GM12878 (cell line): Measurements from ENCODE around the gene MZB1. TPM values are rescaled to one million over a fixed set of nuclear protein-coding genes. Genes with fewer than 3 reads are reported as not detected.

ENCODE experiments used
- ATF3 ChIP-seq: IDR thresholded peaks from 2 replicates; pipeline ENCODE4 v1.6.1; 2011; ENCODE audit warnings: low read depth, mild to moderate bottlenecking, low read length, moderate library complexity, borderline replicate concordance; ENCODE audit errors: extremely low read depth
- CBFB ChIP-seq: IDR thresholded peaks from 2 replicates; pipeline ENCODE4 v1.6.1; 2016; ENCODE audit warnings: antibody characterized with exemption, low read depth
- CBX5 ChIP-seq: sonication (generic); IDR thresholded peaks from 2 replicates; pipeline ENCODE4 v1.6.1; 2016; ENCODE audit warnings: low read depth, moderate library complexity, mild to moderate bottlenecking, inconsistent platforms
- ESRRA ChIP-seq: IDR thresholded peaks from 2 replicates; pipeline ENCODE4 v1.6.1; 2012; ENCODE audit warnings: mild to moderate bottlenecking, low read length, improper control_type of control experiment
- GATAD2B ChIP-seq: fragments of 450-650 bp; conservative IDR thresholded peaks from 2 replicates; pipeline ENCODE4 v1.6.1; 2017; ENCODE audit warnings: low read depth, mild to moderate bottlenecking, moderate library complexity
- IKZF2 ChIP-seq, 2 experiments: fragments of 450-650 bp; IDR thresholded peaks; 2 replicates each; pipeline ENCODE4 v1.6.1; 2017; ENCODE audit warnings: mild to moderate bottlenecking in 2 of 2, moderate library complexity in 2 of 2
- JUNB ChIP-seq: IDR thresholded peaks from 2 replicates; pipeline ENCODE4 v1.6.1; 2016; ENCODE audit warnings: antibody characterized with exemption, mild to moderate bottlenecking
- JUND ChIP-seq: IDR thresholded peaks from 2 replicates; pipeline ENCODE4 v1.6.1; 2012; ENCODE audit warnings: low read depth, mild to moderate bottlenecking, low read length, improper control_type of control experiment, moderate library complexity
- MAX ChIP-seq: IDR thresholded peaks from 2 replicates; pipeline ENCODE4 v1.6.1; 2012; ENCODE audit warnings: low read depth, low read length, improper control_type of control experiment
- MEF2B ChIP-seq: fragments of 450-650 bp; IDR thresholded peaks from 2 replicates; pipeline ENCODE4 v1.6.1; 2018; ENCODE audit warnings: mild to moderate bottlenecking, moderate library complexity; ENCODE audit not compliant: partially characterized antibody, poor library complexity, severe bottlenecking
- NFIC ChIP-seq: IDR thresholded peaks from 2 replicates; pipeline ENCODE4 v1.6.1; 2012; ENCODE audit warnings: low read depth, mild to moderate bottlenecking, inconsistent platforms, low read length, moderate library complexity
- NR2F1 ChIP-seq: fragments of 450-650 bp; conservative IDR thresholded peaks from 2 replicates; pipeline ENCODE4 v1.6.1; 2017; ENCODE audit warnings: mild to moderate bottlenecking
- PKNOX1 ChIP-seq: fragments of 450-650 bp; IDR thresholded peaks from 2 replicates; pipeline ENCODE4 v1.6.1; 2016; ENCODE audit warnings: mild to moderate bottlenecking
- PML ChIP-seq: IDR thresholded peaks from 2 replicates; pipeline ENCODE4 v1.6.1; 2012; ENCODE audit warnings: low read length, inconsistent platforms
- POLR2A ChIP-seq: IDR thresholded peaks from 2 replicates; pipeline ENCODE4 v1.6.1; 2011; ENCODE audit warnings: low read depth, mild to moderate bottlenecking, low read length
- POLR2AphosphoS2 ChIP-seq: IDR thresholded peaks from 2 replicates; pipeline ENCODE4 v1.6.1; 2011; ENCODE audit warnings: low read depth, mild to moderate bottlenecking, low read length, improper control_type of control experiment, moderate library complexity
- RCOR1 ChIP-seq: conservative IDR thresholded peaks from 2 replicates; pipeline ENCODE4 v1.6.1; 2012; ENCODE audit warnings: low read depth, low read length, improper control_type of control experiment
- RELA ChIP-seq: fragments of 450-650 bp; IDR thresholded peaks from 2 replicates; pipeline ENCODE4 v1.8.0; 2014; ENCODE audit warnings: borderline replicate concordance; ENCODE audit not compliant: partially characterized antibody
- RELB ChIP-seq: fragments of 450-650 bp; IDR thresholded peaks from 2 replicates; pipeline ENCODE4 v1.6.1; 2017; ENCODE audit warnings: low read depth, mild to moderate bottlenecking, moderate library complexity
- SIX5 ChIP-seq: IDR thresholded peaks from 2 replicates; pipeline ENCODE4 v1.6.1; 2011; ENCODE audit warnings: mild to moderate bottlenecking, low read depth, low read length, moderate library complexity; ENCODE audit not compliant: severe bottlenecking
- SMC3 ChIP-seq: IDR thresholded peaks from 2 replicates; pipeline ENCODE4 v1.6.1; 2011; ENCODE audit warnings: low read length, improper control_type of control experiment, borderline replicate concordance
- SPI1 ChIP-seq: IDR thresholded peaks from 2 replicates; pipeline ENCODE4 v1.6.1; 2011; ENCODE audit warnings: low read depth, mild to moderate bottlenecking, low read length, moderate library complexity, borderline replicate concordance; ENCODE audit not compliant: insufficient read depth
- STAT3 ChIP-seq: IDR thresholded peaks from 2 replicates; pipeline ENCODE4 v1.6.1; 2011; ENCODE audit warnings: low read depth, low read length, improper control_type of control experiment
- TBL1XR1 ChIP-seq: IDR thresholded peaks from 2 replicates; pipeline ENCODE4 v1.6.1; 2012; ENCODE audit warnings: low read depth, low read length, improper control_type of control experiment
- TCF3 ChIP-seq: IDR thresholded peaks from 2 replicates; pipeline ENCODE4 v1.6.1; 2012; ENCODE audit warnings: low read depth, mild to moderate bottlenecking, low read length, borderline replicate concordance; ENCODE audit not compliant: insufficient read depth
- YY1 ChIP-seq: IDR thresholded peaks from 2 replicates; pipeline ENCODE4 v1.6.1; 2011; ENCODE audit warnings: low read depth, mild to moderate bottlenecking, low read length
- ZBED1 ChIP-seq: IDR thresholded peaks from 2 replicates; pipeline ENCODE4 v1.6.1; 2016; ENCODE audit warnings: borderline replicate concordance
- ZNF24 ChIP-seq: fragments of 450-650 bp; IDR thresholded peaks from 2 replicates; pipeline ENCODE4 v1.6.1; 2017; ENCODE audit warnings: antibody characterized with exemption, mild to moderate bottlenecking
- ZNF384 ChIP-seq: IDR thresholded peaks from 2 replicates; pipeline ENCODE4 v1.6.1; 2012; ENCODE audit warnings: low read depth, mild to moderate bottlenecking, low read length, improper control_type of control experiment, borderline replicate concordance
- polyA plus RNA-seq, 11 experiments: library from polyadenylated mRNA; depleted of rRNA in 4 of 11; unstranded in 6 of 11; stranded (reverse) in 5 of 11; fragments of >200 nt; fragmentation: Nextera tagmentation in 4 of 11; fragmentation: Illumina TruSeq in 1 of 11; extraction: Ambion mirVana in 4 of 11; extraction: Trizol in 1 of 11; gene quantifications; 1 replicate in 1 of 11; 2 replicates in 10 of 11; pipeline versions ENCODE4 v1.2.1 to v1.2.3, GENCODE V29; 2011 to 2016; ENCODE audit warnings: inconsistent platforms in 2 of 11, missing spikeins in 2 of 11, low read depth in 1 of 11
- total RNA-seq, 4 experiments: library from RNA; depleted of rRNA in 3 of 4; stranded (reverse); fragments of >200 nt in 3 of 4; fragmentation: Illumina TruSeq in 1 of 4; extraction: Trizol in 1 of 4; gene quantifications; 2 replicates each; pipeline versions ENCODE4 v1.2.1 to v1.2.3, GENCODE V29; 2013 to 2021

Gene MZB1
- total and polyA plus RNA-seq, 10 of the 15 experiments (the other 5 are each of a cell fraction or from before 2014, with no cell fraction given) = 19.3 to 406 (median 188) TPM

GRCh38 chr5:139389701-139390638 lies at the start of gene MZB1 (continued):
- no peak for TF ChIP-seq ESRRA
- TF ChIP-seq ATF3 = no peak
- no peak; the same call in 1 of the 2 replicates for TF ChIP-seq POLR2AphosphoS2
- TF ChIP-seq ZBED1 = peak; percentile 82; the same call in 1 of the 2 replicates
- TF ChIP-seq SMC3 = no peak
- TF ChIP-seq TBL1XR1 = no peak
- TF ChIP-seq PML = no peak
- peak; percentile 69 for TF ChIP-seq NR2F1
- no peak for TF ChIP-seq SIX5
- no peak for TF ChIP-seq STAT3
- TF ChIP-seq PKNOX1 = peak; percentile 54; the same call in 1 of the 2 replicates
- TF ChIP-seq YY1 = peak; percentile 77
- no peak for TF ChIP-seq POLR2A
- no peak for TF ChIP-seq CBX5
- peak; percentile 58 for TF ChIP-seq RELA
- peak; percentile 94 for TF ChIP-seq MEF2B
- peak; percentile 83 for TF ChIP-seq GATAD2B
- TF ChIP-seq MAX = peak; percentile 82; the same call in 1 of the 2 replicates
- TF ChIP-seq RCOR1 = no peak
- peak; percentile 98 for TF ChIP-seq CBFB
- TF ChIP-seq SPI1 = peak; percentile 63
- peak; percentile 69; the same call in 1 of the 2 replicates for TF ChIP-seq RELB
- TF ChIP-seq NFIC = no peak
- TF ChIP-seq JUNB = peak; percentile 61
- TF ChIP-seq ZNF384 = 0 out of 2 replicates have a peak, but pooled peaks have one; percentile 7
- TF ChIP-seq TCF3 = peak; percentile 98
- peak; percentile 45; the same call in 1 of the 2 replicates for TF ChIP-seq ZNF24
- peak; percentile 50; the same call in 1 of the 2 replicates for TF ChIP-seq JUND
- peak; percentile 82 to 88 for TF ChIP-seq IKZF2 (IDR thresholded peaks at IDR 0.05)
